ENCODE results near the gene SPINT4.
"Not testable (repeated sequence)": the region's sequence is repeated elsewhere in the genome, so short reads cannot be mapped to it uniquely, and the experiment has no call there.

Gene SPINT4

GRCh38 chr20:45722047-45722446 lies at the start of gene SPINT4:
Gene SPINT4, plus strand, starts transcription at chr20:45722347. Its CDS starts 21 bp downstream, at chr20:45722368.
- no peak for DNase-seq

DNA sequence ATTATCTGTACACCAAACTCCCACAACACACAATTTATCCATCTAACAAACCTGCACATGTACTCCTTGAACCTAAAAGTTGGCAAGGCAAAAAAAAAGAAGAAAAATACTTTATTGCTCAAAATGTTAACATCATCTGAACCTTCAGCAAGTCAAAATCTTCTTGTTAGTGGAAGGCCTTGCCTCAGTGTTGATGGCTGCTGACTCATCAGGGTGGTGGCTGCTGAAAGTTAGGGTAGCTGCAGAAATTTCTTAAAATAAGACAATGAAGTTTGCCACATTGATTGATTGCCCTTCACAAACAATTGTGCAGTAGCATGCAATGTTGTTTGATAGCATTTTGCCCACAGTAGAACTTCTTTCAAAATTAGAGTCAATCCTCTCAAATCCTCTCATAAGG lies 49.4 kb upstream of the SPINT4 start:
- DNase-seq: no peak

DNA sequence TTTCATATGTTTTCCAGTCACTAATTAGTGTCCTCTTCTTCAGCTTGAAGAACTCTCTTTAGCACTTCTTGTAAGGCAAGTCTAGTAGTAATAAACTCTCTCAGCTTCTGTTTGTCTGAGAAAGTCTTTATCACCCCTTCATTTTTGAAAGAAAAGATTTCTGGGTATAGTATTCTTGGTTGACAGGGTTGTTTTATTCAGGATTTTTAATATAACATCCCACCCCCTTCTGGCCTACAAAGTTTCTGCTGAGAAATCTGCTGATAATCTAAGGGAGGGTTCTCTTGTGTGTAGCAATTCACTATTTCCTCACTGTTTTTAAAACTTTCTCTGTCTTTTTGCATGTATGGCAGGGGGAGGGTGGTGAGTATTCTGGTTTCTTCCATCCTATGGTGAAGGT lies 42.5 kb upstream of the SPINT4 start:
- DNase-seq: no peak

DNA sequence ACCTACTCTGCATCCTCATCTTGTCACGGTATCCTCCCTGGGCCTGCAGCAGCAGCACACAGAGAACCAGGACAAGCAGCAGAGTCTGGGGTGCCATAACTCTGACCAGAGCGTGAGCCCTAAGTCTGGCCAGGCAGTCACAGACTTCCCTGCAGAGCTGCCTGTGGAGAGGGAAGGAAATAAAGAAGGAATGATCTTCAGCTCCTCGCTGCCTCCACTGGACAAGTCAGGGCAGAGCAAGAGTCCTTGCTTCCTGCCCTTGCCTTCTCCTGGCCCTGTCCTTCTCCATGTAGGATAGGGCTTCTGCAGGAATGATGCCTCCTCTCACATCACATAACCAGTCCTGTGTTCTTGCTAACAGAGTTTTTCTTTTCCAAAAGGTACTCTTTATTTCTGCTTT lies 36.3 kb upstream of the SPINT4 start:
- DNase-seq: no peak

DNA sequence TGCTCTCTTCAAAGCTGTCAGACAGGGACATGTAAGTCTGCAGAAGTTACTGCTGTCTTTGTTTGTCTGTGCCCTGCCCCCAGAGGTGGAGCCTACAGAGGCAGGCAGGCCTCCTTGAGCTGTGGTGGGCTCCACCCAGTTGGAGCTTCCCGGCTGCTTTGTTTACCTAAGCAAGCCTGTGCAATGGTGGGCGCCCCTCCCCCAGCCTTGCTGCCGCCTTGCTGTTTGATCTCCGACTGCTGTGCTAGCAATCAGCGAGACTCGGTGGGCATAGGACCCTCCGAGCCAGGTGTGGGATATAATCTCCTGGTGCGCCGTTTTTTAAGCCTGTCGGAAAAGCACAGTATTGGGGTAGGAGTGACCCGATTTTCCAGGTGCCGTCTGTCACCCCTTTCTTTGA lies 28.8 kb upstream of the SPINT4 start:
- DNase-seq: not testable (repeated sequence)

DNA sequence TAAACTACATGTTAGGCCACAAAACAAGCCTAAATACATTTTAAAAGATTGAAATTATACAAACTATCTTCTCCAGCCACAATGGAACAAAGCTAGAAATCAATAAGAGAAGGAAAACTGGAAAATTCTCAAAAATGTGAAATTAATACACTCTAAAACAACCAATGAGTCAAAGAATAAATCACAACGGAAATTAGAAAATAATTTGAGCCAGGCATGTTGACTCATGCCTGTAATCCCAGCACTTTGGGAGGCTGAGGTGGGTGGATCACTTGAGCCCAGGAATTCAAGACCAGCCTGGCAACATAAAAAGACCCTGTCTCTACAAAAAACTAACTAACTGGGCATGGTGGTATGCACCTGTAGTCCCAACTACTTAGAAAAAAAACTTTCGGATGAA lies 26.7 kb upstream of the SPINT4 start:
- DNase-seq: no peak

DNA sequence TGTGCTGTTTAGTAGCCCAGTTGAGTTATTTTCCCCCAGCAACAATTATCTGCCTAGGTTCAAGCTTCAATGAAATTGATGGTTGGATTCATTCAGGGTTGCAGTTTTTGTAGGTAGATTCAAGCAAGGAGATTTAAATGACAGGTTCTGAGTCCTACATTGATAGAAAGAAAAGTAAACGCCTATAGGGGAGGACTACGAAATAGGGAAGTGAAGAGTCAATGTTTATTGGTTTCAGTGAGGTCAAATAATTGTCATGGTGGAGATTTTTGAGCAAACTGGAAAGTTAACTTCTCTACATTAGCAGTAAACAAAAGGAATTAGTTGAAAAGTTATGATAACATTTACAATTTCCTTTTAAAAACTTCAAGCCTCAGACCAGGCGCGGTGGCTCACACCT lies 21.0 kb upstream of the SPINT4 start:
- DNase-seq: no peak

- no peak for DNase-seq
Observed at GRCh38 chr20:45701873-45702272, 20.3 kb upstream of the SPINT4 start, which contains the start of gene WFDC13. Gene WFDC13, plus strand, starts transcription at chr20:45702038. Its CDS starts 86 bp downstream, at chr20:45702124.

- no peak for DNase-seq
Observed at GRCh38 chr20:45704969-45705637, 17.0 kb upstream of the SPINT4 start, which contains the start of gene WFDC10B. Gene WFDC10B, minus strand, starts transcription at chr20:45705019. Its CDS starts 19,027 bp downstream, at chr20:45685992.

DNA sequence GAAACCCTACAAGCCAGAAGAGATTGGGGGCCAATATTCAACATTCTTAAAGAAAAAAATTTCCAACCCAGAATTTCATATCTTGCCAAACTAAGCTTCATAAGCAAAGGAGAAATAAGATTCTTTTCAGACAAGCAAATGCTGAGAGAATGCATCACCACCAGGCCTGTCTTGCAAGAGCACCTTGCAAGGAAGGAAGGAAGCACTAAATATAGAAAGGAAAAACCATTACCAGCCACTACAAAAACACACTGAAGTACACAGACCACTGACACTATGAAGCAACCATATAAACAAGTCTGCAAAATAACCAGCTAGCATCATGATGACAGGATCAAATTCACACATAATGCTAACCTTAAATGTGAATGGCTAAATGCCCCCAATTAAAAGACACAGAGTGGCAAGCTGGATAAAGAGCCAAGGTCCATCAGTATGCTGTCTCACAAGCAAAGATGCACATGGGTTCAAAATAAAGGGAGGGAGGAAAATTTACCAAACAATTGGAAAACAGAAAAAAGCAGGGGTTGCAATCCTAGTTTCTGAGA lies 5.9 kb upstream of the SPINT4 start:
- DNase-seq: not testable (repeated sequence)

DNA sequence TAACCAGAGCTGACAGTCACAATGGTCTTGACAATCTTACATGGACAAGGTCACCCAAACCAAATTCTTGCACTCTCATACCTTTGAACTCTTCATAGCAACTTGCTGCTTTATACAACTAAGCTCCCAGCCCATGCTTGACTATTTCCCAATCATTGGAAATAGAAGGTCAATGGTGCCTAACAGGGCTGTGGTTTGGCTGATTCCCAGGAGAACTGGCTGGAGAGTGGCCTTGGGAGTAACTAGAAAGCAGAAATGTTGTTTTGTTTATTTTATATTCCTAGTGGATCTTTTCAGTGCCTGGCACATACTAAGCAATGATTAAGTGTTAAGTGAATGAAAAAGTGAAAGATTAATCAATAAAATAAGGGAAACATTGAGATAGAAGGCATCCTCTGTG lies 3.0 kb downstream of the SPINT4 start:
- no peak for DNase-seq

DNA sequence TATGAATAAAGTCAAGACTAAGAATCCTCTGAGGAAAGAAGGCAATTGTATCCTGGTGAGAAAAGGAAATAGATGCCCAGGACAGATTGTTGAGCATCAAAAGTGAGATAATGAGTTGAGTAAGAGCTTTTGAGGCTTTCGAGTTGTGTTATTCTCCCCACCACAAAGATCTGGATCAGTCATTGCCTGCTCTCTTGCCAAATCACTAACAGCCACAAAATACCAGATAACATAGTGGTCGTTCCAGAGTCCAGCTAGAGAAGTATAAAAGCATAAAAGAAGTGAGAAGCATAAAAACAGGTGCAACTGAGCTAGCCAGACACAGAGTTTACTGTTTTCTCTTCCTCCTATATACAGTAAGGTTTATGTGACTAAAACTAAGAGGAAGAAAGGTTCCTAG lies 4.9 kb downstream of the SPINT4 start:
- peak; percentile 74 for DNase-seq

GRCh38 chr20:45732199-45732598 lies 10.1 kb downstream of the SPINT4 start:
- no peak for DNase-seq

DNA sequence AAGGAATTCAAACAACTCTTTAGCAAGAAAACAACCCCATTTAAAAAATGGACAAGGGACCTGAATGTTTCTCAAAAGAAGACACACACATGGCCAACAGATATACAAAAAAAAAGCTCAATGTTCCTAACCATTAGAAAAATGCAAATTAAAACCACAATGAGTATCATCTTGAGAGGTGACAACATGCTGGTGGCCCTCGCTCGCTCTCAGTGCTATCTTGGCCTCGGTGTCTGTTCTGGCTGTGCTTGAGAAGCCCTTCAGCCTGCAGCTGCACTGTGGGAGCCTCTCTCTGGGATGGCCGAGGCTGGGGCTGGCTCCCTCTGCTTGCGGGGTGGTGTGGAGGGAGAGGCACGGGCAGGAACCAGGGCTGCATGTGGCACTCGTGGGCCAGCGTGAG lies 13.4 kb downstream of the SPINT4 start:
- DNase-seq: no peak

GRCh38 chr20:45735988-45736387 lies 13.8 kb downstream of the SPINT4 start:
- no peak for DNase-seq

DNA sequence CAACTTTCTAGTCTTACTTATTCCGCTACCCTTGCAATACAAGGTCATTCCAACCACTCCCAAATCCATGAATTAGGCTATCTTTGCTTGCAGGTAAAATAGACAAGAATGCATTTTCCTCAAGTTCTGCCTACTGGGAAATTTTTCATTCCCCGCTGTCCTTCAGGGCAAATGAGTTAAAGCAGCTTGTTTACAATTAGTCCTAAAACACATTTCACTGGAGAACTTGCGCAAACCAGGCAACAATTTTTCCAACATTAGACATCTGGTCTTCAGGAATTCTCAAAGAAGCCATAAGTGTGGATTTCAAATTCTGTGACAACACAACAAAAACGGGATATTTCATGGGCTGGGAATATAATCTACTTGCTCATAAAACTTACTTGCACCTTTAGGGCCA lies 20.4 kb downstream of the SPINT4 start:
- no peak for DNase-seq

DNA sequence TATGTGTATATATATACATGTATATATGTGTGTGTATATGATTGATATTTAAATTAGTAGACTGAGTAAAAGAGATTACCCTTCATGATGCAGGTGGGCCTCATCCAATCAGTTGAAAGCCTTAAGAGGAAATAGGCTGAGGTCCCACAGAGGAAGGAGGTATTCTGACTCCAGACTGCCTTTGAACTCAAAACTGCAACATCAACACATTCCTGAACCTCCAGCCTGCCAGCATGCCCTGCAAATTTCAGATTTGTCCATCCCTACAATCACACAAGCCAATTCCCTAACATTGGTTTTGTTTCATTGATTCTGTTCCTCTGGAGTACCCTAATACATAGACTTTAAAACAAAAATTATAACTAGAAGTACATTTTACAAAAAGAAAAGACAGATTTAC lies 22.9 kb downstream of the SPINT4 start:
- no peak for DNase-seq

GRCh38 chr20:45751721-45752120 lies 29.6 kb downstream of the SPINT4 start:
- DNase-seq: no peak

DNA sequence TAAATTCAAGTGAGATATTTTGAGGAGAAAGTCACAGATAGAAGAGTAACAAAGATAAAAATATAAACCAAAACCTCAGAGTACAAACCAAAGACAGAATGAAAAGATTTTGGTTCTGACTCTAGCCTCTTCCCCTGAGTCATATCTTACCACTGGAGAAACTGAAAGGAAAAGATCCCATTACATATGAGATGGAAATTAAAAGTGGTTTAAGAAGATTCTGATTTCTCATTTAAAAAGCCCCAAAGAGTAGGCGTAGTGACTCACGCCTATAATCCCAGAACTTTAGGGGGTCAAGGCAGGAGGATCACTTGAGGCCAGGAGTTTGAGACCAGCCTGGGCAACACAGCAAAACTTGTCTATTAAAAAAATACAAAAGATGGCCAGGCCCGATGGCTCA lies 30.6 kb downstream of the SPINT4 start:
- DNase-seq: peak; percentile 60

DNA sequence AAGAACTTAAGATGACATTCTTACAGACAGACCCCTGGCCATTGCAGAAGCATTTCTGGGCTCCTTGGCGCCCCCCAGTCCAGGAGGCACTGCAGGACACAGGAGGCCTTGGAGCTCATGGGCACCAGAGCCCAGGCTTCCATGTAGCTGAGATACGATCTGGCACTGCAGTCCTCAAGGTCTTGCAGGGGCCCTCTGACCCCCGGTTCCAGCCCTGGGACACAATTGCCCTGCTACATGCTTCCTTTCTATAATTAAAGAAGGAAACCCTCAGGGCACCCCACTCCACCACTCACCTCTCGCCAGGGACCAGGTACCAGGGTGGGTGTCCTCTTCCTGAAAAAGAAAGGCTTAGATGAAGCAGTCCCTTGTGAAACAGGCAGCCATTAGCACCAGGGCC lies 35.9 kb downstream of the SPINT4 start:
- DNase-seq: no peak

GRCh38 chr20:45759921-45760320 lies 37.8 kb downstream of the SPINT4 start:
- not testable (repeated sequence) for DNase-seq

- DNase-seq: not testable (repeated sequence)
Observed at GRCh38 chr20:45761966-45762365, 39.8 kb downstream of the SPINT4 start.

GRCh38 chr20:45764618-45765282 lies 42.6 kb downstream of the SPINT4 start:
- not testable (repeated sequence) for DNase-seq

DNA sequence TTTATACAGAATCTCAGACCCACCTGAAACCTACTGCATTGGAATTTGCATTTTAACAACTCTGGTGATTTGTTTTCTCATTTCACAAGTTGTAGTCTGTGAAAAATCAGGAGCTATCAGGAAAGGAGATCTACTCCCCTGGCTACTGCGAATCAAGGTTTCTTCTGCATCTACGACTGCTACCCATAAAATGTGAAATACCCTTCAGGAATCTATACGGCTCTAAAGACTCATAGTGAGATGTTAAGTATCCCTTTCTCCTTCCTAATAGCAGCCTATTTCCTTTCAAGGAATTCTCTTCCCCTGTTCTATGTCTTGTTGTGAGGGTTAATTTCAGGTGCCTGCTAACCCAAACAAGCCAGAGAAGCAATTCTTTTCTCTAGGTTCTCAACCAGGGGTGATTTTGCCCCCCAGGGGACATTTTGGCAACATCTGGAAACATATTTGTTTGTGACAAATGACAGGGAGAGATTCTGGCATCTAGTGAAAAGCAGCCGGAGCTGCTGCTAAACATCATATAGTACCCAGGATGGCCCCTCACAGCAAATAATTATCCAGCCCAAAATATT lies 43.2 kb downstream of the SPINT4 start:
- DNase-seq: no peak

Data from activated CD4-positive, alpha-beta T cell treated with anti-CD3 and anti-CD28 coated beads, Interleukin-10, Interleukin-2, amounts not matched to agents 100 ng/mL and 50 ng/mL, durations not matched to agents 16 hours and 8 hours (primary cell).